NCI-H526 treated with DMSO at 0.1 percent for 48 hours (cell line): Measurements from ENCODE around the gene JUP.

Source experiments
- DNase-seq: peaks from one replicate; lab custom pipeline; 2025; lab: John Stamatoyannopoulos, UW

Gene JUP

DNA sequence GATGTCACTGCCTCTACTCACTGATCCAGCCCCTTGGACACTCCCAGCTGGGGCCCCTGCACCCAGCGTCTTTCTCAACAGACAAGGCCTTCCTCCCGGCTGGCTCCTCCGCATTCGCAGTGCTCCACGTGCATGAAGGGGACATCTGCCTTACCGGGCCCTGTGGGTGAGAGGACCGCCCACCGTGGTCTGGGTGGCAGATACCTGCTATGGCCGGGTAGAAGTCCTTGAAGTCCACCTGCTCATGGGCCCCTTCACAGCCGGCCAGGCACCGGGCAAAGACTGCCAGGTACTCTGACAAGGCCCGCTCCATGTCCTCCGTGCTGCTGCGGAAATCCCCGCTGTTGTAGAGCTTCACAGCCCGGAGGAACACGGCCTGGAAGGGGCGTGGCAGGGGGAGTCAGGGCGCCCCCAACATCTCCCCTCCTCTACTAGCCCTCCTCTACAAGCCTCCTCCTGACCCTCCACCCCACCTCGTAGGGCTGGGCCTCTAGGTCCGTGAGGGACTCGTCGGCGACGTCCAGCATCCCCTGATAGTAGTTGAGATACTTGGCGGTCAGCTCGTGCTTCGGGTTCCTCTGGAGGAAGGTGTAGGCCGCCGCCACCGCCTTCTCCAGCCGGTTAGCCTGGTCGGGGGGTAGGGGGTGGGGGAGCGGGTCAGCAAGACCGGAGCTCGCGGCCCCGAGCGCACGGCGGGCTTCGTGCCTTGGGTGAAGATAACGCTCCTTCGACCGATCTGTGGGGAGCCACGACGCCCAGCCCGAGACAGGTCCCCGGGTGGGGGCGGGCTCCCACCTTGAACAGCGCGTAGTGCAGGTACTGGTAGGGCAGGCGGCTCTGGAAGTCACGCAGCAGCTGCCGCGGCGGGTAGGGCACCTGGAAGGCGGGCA lies 24.4 kb upstream of the JUP start:
- peak; percentile 55 for DNase-seq

DNA sequence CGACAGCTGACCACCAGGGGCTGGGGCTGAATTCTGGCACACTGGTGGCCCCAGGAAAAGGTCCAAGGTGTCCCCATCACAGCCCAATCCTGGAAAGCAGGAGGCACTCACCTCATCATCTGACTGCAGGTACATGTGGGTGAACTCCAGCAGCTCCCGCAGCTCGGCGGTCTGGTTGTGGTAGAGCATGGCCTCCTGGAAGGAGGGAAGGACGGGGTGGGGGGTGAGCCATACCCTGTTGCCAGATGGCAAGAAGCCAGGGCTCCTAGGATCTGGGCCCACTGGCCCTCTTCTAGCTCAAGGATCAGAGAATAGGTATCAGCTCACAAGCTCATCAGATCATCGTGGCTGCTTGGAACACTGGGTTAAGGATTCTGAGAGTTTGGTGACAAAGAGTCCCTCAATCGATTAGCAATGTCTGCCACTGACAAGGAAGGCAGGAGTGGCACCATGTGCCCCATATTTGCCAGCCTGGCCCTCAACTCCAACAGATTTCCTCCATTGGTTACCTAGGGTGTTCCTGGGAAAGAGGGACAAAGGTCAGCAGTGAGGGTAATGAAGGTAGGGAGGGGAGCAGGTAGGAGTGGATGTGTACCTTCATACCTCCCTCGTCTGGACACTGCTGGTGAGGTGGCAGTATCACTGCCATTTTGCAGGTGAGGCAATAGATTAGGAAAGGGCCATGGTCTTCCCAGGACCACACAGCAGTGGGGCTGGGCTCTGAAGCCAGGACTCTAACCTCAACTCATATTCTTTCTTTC lies 20.4 kb upstream of the JUP start:
- DNase-seq, result no peak

DNA sequence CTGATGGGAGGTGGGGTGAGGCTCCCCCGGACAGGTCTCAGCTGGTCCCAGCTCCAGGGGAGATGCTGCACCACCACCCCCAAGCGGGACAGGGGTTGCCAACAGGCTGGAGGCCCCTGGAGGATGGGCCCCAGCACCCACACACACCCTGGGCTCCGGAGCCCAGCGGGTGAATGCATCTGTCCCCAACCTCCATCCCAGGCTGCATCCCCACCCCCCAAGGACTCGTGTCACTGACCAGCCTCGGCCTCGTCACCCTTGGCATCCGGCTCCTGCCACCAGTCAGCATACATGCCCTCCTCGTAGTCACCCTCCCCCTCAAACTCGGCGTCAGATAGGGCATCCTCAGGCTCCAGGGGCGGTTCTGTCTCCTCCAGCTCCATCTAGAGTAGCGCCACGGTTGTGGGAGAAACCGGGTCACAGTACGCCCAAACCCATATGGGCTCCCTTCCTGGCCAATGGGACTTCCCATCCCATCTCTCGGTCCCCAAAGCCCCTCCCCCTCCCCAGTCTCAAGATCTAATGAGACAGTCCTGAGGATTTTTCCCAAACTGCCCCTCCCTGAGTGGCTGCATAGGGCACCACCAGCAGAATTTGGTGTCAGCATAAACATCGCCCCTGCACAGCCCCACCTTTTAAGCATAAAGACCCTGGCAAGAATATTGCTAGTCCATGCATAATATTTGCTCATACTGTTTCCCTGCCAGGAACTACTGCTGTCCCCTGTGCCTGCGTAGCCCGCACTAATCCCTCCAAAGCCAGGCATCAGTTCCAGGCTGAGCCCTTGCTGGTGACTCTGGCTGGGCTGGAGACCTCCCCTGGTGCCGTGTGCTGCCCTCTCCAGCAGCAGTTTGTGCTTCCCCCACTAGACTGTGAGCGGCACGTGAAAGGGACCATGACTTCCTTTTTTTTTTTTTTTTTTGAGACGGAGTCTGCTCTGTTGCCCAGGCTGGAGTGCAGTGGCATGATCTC lies 16.8 kb upstream of the JUP start:
- DNase-seq, result no peak

DNA sequence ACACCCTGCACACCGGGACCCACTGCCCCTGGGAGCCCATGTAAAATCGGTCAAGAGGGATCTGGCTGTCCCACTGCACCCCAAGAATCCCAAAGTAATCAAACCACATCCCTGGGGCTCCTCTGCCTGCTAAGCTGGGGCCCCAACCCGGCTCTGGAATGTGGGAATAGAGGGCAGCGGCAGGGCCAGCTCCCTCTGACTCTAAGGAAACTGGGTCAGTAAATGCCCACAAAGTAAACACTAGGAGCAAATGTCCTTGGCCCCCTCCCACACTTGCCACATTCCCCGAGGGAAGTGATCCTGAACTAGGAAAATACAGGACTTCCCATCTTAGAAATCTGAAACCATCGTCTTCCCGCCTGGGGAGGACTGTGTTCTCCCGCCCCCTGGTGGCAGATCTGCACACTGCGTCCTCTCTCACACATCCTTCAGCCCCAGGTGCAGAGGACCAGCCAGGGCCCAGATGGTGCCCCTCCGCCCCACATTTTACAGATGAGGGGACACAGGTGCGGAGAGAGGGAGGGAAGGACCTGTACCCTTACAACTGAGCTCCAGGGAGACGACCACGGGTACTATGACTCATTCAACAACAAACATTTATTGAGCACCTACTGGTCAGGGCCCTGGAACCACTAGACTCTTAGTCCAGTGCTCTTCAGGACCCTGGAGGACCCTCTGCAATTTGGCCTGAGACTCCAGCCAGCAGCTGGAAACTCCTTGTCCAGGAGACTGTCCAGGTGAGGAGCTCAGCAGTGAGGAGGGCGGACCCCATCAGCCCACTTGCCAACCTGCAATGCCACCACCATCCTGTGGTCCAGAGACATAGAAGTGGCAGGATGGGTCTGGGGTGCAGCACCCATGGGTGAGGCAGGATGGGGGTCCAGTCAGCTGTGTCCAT lies 15.1 kb upstream of the JUP start:
- DNase-seq, result peak; percentile 73

DNA sequence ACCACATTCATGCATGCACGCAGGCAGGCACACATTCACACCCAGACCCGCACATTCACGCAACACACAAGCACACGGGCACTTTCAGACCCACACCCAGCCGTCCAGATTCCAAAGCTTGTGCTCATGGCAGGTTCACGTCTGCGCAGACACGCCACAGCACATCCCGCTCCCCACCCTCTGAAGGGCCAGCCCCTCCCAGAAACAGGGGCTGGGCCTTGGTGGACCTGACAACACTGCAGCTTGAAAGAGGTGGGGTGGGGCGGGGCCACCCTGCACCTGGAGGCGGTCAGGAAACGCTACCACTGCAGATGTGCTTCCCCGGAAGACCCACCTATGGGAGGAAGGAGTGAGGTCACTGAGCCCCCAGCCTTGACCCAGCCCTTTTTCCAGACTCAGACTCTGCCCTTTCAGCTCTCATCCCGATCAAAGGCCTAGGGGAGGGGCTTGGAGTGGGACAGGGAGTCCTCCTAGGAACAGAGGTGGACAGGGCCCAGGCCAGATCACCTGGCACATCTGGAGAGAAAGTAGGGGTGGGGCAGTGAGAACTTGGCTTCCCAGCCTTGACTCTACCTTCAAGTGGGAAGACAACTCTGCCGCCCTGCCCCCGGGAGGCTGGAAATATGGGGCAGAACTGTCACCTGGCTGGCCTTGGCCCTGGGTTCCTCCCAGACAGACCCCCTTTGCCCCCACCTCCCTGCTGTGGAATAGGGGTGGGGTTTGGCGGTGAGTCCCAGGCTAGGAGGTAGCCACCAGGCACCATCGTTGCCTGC lies 14.3 kb upstream of the JUP start:
- peak; percentile 50 for DNase-seq

DNA sequence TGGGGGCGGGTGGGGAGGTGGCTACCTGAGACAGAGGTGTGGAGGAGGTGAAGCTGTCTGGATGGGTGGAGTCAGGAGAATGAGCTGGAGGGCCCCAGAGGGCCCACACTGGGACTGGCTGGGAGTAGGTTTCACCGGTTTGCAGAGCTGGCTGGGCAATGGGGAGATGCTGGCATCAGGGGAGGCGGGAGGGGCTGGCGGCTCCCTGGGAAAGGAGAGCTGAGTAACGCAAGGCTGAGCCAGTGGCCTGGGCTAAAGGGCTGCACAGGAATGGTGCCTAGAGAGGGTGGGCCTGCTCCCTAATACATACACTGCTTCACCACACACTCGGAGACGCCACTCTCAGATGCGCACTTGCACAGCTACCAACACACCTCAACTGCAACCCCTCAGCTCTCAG lies 12.9 kb upstream of the JUP start:
- DNase-seq, result no peak

DNA sequence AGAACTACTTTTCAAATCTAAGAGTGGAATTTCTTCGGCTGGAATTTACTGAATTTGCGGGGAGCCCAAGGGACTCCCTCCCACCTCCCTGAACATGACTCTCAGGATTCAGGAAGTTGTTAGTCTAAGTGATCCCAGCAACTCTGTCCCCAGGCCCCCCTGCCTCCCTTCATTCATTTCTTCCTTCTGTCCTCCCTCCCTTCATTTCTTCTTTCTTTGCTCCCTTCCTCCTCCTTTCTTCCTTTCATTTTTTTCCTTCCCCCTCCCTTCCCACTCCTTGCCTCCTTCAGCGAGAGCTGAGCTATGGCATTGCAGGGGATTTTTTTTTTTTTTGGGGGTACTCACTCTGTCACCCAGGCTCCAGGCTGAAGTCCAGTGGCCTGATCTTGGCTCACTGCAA lies 10.9 kb upstream of the JUP start:
- DNase-seq, result no peak

DNA sequence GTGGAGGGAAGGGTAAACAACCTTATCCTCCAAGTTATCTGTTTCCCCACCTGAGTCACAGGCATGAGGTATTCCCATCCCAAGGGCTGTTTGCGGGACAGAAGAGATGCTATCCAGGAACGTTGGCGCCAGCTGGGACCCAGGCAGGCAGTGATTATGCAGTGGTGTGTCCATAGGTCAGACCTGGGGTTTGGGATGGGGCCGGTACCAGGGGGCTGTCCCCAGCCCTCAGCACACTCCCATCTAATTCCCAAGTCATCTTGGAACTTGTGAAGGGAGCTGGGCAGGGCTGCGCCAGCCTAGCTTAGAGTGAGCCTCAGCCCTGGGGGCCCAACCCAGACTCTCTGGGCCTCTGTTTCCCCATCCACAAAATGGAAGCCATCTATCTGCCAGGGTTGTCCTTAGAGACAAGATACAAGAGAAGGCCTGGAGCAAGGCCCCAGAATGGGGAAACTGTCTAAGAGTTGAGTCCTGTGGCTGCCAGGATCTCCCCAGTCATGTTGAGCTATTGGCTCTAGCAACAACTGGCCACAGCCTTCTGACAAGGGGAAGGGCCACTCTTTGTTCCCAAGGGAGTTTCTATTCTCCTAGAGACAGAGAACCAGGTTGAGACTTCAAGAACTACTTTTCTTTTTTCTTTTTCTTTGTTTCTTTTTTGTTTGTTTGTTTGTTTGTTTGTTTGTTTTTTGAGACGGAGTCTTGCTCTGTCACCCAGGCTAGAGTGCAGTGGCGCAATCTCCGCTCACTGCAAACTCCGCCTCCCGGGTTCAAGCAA lies 9.8 kb upstream of the JUP start:
- no peak for DNase-seq

DNA sequence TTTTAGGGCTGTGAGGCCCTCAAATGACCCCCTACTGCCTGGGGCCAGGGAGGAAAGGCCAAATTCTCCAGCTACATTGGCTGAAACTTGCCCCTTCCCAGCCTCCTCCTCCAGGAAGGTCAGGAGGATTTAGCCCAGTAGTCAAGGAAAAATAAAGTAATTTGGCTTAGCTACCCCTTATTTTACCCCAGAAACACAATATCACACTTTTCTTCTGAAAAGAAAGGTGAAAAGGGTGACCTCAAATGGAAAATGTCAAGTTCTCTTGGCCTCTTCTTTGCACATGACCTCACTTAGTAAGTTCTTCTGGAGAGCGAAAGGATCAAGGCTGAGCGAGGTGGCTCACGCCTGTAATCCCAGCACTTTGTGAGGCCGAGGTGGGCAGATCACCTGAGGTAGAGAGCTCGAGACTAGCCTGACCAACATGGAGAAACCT lies 8.0 kb upstream of the JUP start:
- DNase-seq, result no peak

DNA sequence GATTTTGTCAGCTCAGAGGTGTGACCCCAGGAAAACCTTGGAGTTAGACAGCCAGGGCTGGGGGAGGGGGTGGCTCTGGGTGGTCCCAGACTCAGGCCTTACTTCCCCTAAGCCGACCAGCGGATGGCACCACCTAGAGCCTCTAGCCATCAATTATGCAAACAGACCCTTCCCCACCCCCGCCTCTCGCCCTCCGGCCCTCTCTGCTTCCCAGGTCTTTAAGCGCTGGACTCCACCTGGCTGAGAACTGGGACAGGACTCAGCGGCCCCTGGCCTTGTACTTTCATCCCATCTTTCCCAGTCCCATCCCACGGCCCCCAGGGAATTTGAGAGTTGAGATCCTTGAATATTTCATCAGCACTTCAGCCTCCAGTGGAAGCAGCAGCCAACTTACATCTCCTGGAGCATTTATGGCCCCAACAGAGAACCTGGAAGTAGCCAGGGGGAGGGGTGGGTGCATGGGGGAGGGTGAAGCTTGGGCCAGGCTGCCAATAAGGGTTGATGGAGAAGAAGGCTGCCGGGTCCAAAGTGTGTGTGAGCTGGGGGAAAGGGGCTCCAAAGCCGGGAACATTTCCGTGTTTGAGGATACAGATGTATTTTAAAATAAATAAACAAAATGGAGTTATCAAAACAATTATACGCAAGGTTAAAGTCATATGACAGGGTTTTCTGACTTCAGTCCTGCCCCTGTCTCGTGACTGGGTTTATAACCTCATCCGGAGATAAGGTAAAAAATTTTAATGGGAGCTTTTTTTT lies 7.5 kb upstream of the JUP start:
- DNase-seq, result no peak

DNA sequence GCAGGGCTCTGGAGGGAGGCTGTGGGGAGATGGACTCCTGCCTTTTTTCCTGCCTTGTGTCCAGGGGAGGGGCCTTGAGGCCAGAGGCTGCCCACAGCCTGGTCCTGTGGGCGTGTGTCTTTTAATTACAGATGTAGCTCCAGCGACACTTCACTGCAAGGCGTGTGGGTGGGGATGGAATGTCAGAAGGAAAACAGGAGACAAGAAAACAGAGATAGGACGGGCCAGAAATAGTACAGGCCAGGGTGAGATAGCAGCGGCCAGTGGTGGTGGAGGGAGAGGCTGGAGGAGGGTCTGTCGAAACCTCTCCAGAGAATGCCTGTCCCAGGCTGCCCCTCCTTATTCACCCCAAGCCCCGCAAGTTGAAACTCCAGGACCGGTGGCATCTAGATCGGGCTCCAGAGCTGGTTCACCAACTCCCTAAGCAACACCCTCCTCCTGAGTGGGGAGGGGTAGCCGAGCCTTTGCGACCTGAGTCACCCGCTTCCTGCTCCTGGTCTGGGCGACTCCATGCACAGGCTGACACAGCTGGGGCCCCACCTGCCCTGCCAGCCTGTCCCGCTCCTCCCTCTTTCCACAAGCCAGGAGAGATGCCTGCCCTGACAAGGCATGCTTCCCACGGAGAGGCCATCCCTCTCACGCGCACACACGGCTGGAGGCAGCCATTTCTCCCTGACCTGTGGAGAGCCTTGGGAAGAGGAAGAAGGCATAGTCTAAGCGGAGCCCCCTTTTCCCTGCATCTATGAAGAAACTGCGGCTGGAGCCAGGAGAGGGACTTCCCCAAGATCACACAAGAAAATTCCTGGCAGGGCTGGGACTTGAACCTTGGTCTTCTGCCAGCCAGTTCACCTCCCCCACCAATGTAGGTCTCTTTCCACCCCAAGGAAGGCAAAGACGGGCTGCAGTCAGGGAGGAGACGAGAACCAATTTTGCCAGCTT lies 6.6 kb upstream of the JUP start:
- no peak for DNase-seq

DNA sequence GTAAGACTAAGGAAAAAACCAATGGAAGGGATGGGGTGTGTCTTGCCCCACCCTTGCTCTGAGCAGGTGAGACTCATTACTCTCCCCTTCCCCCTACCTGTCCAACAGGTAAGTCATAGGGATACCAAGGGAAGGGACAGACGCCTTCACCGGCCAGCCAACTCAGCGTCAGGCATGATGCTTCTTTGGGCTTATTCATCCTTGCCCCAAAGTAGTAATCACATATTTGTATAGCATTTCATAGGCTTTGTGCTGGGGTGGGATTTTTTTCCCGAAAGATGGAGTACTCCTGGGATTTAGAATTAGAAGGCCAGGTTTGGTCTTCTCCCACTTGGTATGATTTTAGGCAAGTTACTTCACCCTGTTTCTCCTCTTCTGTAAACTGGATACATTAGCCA lies 509 bp upstream of the JUP start:
- DNase-seq, result no peak

DNA sequence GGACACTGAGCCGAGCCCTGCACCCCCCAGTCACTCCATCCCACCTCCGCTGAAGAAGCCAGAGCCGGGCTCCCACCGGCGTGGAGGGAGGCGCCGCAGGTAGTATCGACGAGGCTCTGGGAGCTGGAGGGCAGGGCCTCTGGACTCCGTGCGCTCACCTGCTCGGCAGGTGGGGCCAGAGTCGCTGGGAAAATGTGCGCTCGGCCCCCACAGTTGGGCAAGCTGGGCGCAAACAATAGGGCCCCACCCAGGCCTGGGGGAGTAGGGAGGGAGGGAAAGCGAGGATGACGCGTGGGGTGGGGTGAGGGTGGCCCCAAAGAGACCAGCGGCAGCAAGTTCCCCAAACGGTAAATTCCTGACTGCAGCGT lies 668 bp downstream of the JUP start:
- peak; percentile 37 for DNase-seq

DNA sequence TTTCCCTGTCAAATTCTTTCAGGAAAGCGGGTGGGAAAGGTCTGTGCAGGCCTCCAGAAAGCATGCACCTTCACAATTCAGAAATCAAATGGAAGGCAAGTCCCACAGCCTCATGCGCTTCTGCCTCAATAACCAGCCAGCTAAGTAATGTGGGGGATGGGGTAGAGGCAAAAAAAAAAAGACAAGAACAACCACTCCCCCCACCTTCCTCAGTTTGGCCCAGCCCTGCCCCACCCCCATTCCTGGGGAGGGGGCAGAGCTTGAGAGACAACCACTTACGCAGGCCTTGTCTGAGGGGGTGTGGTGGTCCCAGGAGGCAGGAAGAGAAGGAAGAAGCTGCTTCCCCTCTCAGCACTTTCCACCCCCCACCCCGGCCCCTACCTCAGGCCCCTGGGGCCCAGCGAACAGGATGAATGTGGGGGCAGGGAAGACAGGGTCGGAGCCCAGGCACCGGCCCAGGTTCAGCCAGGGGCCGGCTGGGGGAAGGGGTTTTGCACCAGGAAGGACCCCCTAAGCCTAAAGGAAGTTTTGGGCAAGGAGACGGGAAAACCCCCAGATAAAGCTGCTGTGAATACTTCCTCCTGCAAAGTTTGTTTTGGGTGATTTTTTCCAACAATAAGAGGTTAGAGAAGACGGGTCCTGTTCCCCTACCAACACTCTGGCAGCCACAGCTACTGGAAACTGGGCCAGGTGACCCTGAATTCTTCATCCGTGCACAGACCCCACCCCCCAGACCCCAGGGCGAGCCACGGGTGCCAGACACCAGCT lies 1.2 kb downstream of the JUP start:
- no peak for DNase-seq

DNA sequence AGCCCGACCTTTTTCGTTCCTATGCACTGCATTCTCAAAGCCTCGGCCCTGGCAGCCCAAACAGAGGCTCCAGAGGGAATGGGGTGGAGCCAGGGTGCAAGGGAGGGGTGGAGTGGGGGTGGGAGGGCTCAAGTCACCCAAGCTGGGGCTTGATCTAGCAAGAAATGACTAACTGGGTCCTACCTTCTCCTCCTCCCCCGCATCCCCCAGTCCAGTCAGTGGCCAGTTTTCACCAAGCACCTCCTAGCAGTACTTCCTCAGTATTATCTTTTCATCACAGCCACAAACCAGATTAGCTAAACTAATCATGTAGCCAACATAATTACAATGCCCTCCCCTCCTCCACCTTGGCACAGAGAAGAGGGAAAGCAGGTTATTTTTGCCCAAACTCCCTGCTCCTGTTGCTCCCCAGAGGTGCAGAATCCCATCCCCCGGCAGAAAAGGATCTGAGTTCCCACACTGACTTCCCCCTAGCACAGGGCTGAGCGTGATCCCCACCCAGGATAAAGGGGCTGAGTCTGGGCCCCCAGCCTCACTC lies 2.2 kb downstream of the JUP start:
- no peak for DNase-seq

DNA sequence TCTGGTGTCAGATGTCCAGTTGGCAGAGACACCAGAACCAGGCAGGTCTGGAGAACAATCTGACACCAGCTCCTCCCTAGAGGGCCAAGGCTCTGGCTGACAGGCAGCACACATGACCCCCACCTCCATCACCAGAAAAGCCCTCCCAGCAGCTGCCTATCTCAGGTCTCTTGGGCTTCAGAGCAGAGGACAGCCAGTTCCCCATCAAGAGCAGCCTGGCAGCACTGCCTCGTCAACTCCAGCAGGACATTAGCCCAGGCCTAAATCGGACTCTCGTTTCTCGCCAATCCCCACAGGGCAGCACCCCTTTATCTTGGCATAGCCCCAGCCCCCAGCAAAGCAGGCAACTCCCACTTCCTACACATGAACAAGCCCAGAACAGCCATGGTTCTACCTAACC lies 4.4 kb downstream of the JUP start:
- DNase-seq, result no peak
